Measurements from ENCODE around the gene CRIM1. TPM values are rescaled to one million over a fixed set of nuclear protein-coding genes. Genes with fewer than 3 reads are reported as not detected.

Gene CRIM1
- polyA plus RNA-seq, 3 donors from 2014 or later: 1.9 to 3.3 (median 3.0) TPM

- Mint-ChIP-seq H3K27me3 (ENCODE audit: low read depth in 3 of 3) (peaks cover 0 to 2% (median 0%) of the 10 kb centered on the region in 3 donors), H3K27ac (peak overlapping the region in 1 of 6 donors; percentile 41), H3K36me3 (peaks cover 65 to 81% (median 78%) of the 10 kb centered on the region in 3 donors), H3K4me3 (no peak overlapping the region), H3K9me3 (peaks cover 16 to 32% (median 29%) of the 10 kb centered on the region in 6 donors), H3K4me1 (no peaks in the 10 kb centered on the region)
- no peak for DNase-seq
Observed at GRCh38 chr2:36478332-36478738, 122.8 kb downstream of the CRIM1 start.

- Mint-ChIP-seq H3K27ac (no peak overlapping the region), H3K4me1 (no peaks in the 10 kb centered on the region), H3K36me3 (peaks cover 65 to 79% (median 74%) of the 10 kb centered on the region in 3 donors), H3K9me3 (peaks cover 16 to 29% (median 26%) of the 10 kb centered on the region in 6 donors), H3K27me3 (ENCODE audit: low read depth in 3 of 3) (peaks cover 0 to 2% (median 0%) of the 10 kb centered on the region in 3 donors), H3K4me3 (no peak overlapping the region)
- DNase-seq: no peak
Observed at GRCh38 chr2:36478999-36479398, 123.4 kb downstream of the CRIM1 start.

GRCh38 chr2:36479406-36479805, 123.8 kb downstream of the CRIM1 start:
- Mint-ChIP-seq H3K27ac (no peak overlapping the region), H3K27me3 (ENCODE audit: low read depth in 3 of 3) (peaks cover 0 to 2% (median 0%) of the 10 kb centered on the region in 3 donors), H3K9me3 (peaks cover 16 to 25% (median 23%) of the 10 kb centered on the region in 6 donors), H3K36me3 (peaks cover 61 to 79% (median 74%) of the 10 kb centered on the region in 3 donors), H3K4me3 (no peak overlapping the region), H3K4me1 (no peaks in the 10 kb centered on the region)
- no peak for DNase-seq

GRCh38 chr2:36480028-36480427, 124.5 kb downstream of the CRIM1 start:
- H3K9me3 Mint-ChIP-seq: peaks cover 15 to 19% (median 18%) of the 10 kb centered on the region in 6 donors
- H3K4me1 Mint-ChIP-seq: no peaks in the 10 kb centered on the region
- DNase-seq: no peak
- no peak overlapping the region for H3K4me3 Mint-ChIP-seq
- no peak overlapping the region for H3K27ac Mint-ChIP-seq
- H3K36me3 Mint-ChIP-seq: peaks cover 61 to 76% (median 73%) of the 10 kb centered on the region in 3 donors
- peaks cover 0 to 2% (median 0%) of the 10 kb centered on the region in 3 donors for H3K27me3 Mint-ChIP-seq (ENCODE audit: low read depth in 3 of 3)

GRCh38 chr2:36480636-36481035, 125.1 kb downstream of the CRIM1 start:
- H3K27me3 Mint-ChIP-seq (ENCODE audit: low read depth in 3 of 3): peaks cover 0 to 2% (median 0%) of the 10 kb centered on the region in 3 donors
- H3K4me1 Mint-ChIP-seq: no peaks in the 10 kb centered on the region
- DNase-seq: no peak
- peaks cover 56 to 70% (median 67%) of the 10 kb centered on the region in 3 donors for H3K36me3 Mint-ChIP-seq
- H3K4me3 Mint-ChIP-seq: no peak overlapping the region
- H3K27ac Mint-ChIP-seq: no peak overlapping the region
- peaks cover 9 to 13% (median 13%) of the 10 kb centered on the region in 6 donors for H3K9me3 Mint-ChIP-seq

GRCh38 chr2:36481709-36482108, 126.1 kb downstream of the CRIM1 start:
- Mint-ChIP-seq H3K9me3 (peaks cover 3 to 6% (median 4%) of the 10 kb centered on the region in 6 donors), H3K36me3 (peaks cover 46 to 66% (median 60%) of the 10 kb centered on the region in 3 donors), H3K27ac (no peak overlapping the region), H3K4me1 (no peaks in the 10 kb centered on the region), H3K27me3 (ENCODE audit: low read depth in 3 of 3) (no peaks in the 10 kb centered on the region), H3K4me3 (no peak overlapping the region)
- no peak for DNase-seq

GRCh38 chr2:36482576-36483214, 127.1 kb downstream of the CRIM1 start:
- no peaks in the 10 kb centered on the region for H3K4me1 Mint-ChIP-seq
- DNase-seq: no peak
- H3K9me3 Mint-ChIP-seq: peaks cover 0 to 3% (median 0%) of the 10 kb centered on the region in 6 donors
- H3K4me3 Mint-ChIP-seq: no peak overlapping the region
- H3K27me3 Mint-ChIP-seq (ENCODE audit: low read depth in 3 of 3): no peaks in the 10 kb centered on the region
- no peak overlapping the region for H3K27ac Mint-ChIP-seq
- H3K36me3 Mint-ChIP-seq: peaks cover 36 to 56% (median 50%) of the 10 kb centered on the region in 3 donors

- Mint-ChIP-seq H3K9me3 (no peaks in the 10 kb centered on the region), H3K27ac (no peak overlapping the region), H3K27me3 (ENCODE audit: low read depth in 3 of 3) (no peaks in the 10 kb centered on the region), H3K4me1 (no peaks in the 10 kb centered on the region), H3K4me3 (no peak overlapping the region), H3K36me3 (peaks cover 30 to 50% (median 44%) of the 10 kb centered on the region in 3 donors)
- no peak for DNase-seq
Observed at GRCh38 chr2:36483290-36483689, 127.7 kb downstream of the CRIM1 start.

- no peaks in the 10 kb centered on the region for H3K27me3 Mint-ChIP-seq (ENCODE audit: low read depth in 3 of 3)
- no peaks in the 10 kb centered on the region for H3K9me3 Mint-ChIP-seq
- H3K36me3 Mint-ChIP-seq: peaks cover 22 to 42% (median 38%) of the 10 kb centered on the region in 3 donors
- no peak overlapping the region for H3K4me3 Mint-ChIP-seq
- H3K27ac Mint-ChIP-seq: no peak overlapping the region
- H3K4me1 Mint-ChIP-seq: no peaks in the 10 kb centered on the region
- no peak for DNase-seq
Observed at GRCh38 chr2:36484454-36484853, 128.9 kb downstream of the CRIM1 start.

GRCh38 chr2:36485521-36485920, 129.9 kb downstream of the CRIM1 start:
- Mint-ChIP-seq H3K4me3 (no peak overlapping the region), H3K27ac (no peak overlapping the region), H3K9me3 (no peaks in the 10 kb centered on the region), H3K27me3 (ENCODE audit: low read depth in 3 of 3) (peaks cover 0 to under 1% (median 0%) of the 10 kb centered on the region in 3 donors), H3K36me3 (peaks cover 14 to 35% (median 33%) of the 10 kb centered on the region in 3 donors), H3K4me1 (no peaks in the 10 kb centered on the region)
- DNase-seq: no peak

GRCh38 chr2:36486521-36487044, 131.0 kb downstream of the CRIM1 start:
- Mint-ChIP-seq H3K36me3 (peaks cover 8 to 28% (median 27%) of the 10 kb centered on the region in 3 donors), H3K27ac (no peak overlapping the region), H3K4me1 (no peaks in the 10 kb centered on the region), H3K27me3 (ENCODE audit: low read depth in 3 of 3) (peaks cover 0 to 3% (median 0%) of the 10 kb centered on the region in 3 donors), H3K9me3 (no peaks in the 10 kb centered on the region), H3K4me3 (no peak overlapping the region)
- DNase-seq: no peak

GRCh38 chr2:36487947-36488346, 132.4 kb downstream of the CRIM1 start:
- Mint-ChIP-seq H3K9me3 (no peaks in the 10 kb centered on the region), H3K36me3 (peaks cover 7 to 22% (median 19%) of the 10 kb centered on the region in 3 donors), H3K4me3 (no peak overlapping the region), H3K4me1 (no peaks in the 10 kb centered on the region), H3K27ac (no peak overlapping the region), H3K27me3 (ENCODE audit: low read depth in 3 of 3) (peaks cover 0 to 3% (median 0%) of the 10 kb centered on the region in 3 donors)
- no peak for DNase-seq

GRCh38 chr2:36489281-36489680, 133.7 kb downstream of the CRIM1 start:
- no peak for DNase-seq
- peaks cover 0 to 3% (median 0%) of the 10 kb centered on the region in 3 donors for H3K27me3 Mint-ChIP-seq (ENCODE audit: low read depth in 3 of 3)

GRCh38 chr2:36490749-36491148, 135.2 kb downstream of the CRIM1 start:
- peaks cover 0 to 3% (median 0%) of the 10 kb centered on the region in 3 donors for H3K27me3 Mint-ChIP-seq (ENCODE audit: low read depth in 3 of 3)

More at GRCh38 chr2:36489281-36489680, 133.7 kb downstream of the CRIM1 start:
- H3K27ac Mint-ChIP-seq: no peak overlapping the region
- no peak overlapping the region for H3K4me3 Mint-ChIP-seq
- no peaks in the 10 kb centered on the region for H3K4me1 Mint-ChIP-seq
- H3K9me3 Mint-ChIP-seq: no peaks in the 10 kb centered on the region
- H3K36me3 Mint-ChIP-seq: peaks cover 0 to 16% (median 12%) of the 10 kb centered on the region in 3 donors

More at GRCh38 chr2:36490749-36491148, 135.2 kb downstream of the CRIM1 start:
- no peak for DNase-seq
- Mint-ChIP-seq H3K27ac (no peak overlapping the region), H3K9me3 (no peaks in the 10 kb centered on the region), H3K36me3 (peaks cover 0 to 15% (median 11%) of the 10 kb centered on the region in 3 donors), H3K4me3 (no peak overlapping the region), H3K4me1 (no peaks in the 10 kb centered on the region)

All from immature natural killer cell (primary cell).